ENCODE data around the gene PDE4B. TPM values are rescaled to one million over a fixed set of nuclear protein-coding genes. Genes with fewer than 3 reads are reported as not detected.
A peak's percentile ranks its signal among the peaks of the same experiment; 100 is the strongest.

PDE4B gene
- total RNA-seq, 4 donors from 2014 or later: 0.08 to 6.7 (median 3.4) TPM

DNA sequence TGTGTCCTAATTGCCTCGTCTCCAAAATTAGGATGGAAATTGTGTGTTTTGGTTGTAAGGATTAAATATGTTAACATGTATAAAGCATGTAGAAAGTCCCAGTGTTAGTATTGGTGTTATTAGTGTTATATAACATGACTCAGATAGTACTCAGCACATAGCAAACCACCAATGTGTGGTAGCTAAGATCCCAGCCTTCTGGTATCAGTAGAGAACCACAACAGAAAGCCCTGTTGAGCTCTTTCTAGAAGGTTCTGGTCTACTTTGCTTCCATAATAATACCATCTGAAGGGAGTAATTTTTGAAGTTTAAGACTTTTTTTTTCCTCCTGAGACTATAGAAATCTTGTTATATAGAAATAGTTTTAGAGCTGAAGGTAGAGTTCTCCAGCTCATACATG, 481.9 kb downstream of the PDE4B start:
- H3K36me3 ChIP-seq: no peaks in the 10 kb centered on the region
- no peaks in the 10 kb centered on the region for H3K9me3 ChIP-seq
- H3K4me1 ChIP-seq: peaks cover 14 to 55% (median 33%) of the 10 kb centered on the region in 3 donors
- intact Hi-C loops (cut with DNase I): loop anchor here (10.0 kb wide), 1 partner anchor 50 kb away; no protein-coding TSS in a partner anchor
- no peaks in the 10 kb centered on the region for H3K27me3 ChIP-seq
- no peak for DNase-seq
- peak overlapping the region in 1 of 4 donors; percentile 41 for H3K27ac ChIP-seq
- no peak overlapping the region for H3K4me3 ChIP-seq
- WGBS, 2 donors: 38 to 75% methylated on average over 1 of the region's 1 CpG
- TF ChIP-seq, protein P1, sequence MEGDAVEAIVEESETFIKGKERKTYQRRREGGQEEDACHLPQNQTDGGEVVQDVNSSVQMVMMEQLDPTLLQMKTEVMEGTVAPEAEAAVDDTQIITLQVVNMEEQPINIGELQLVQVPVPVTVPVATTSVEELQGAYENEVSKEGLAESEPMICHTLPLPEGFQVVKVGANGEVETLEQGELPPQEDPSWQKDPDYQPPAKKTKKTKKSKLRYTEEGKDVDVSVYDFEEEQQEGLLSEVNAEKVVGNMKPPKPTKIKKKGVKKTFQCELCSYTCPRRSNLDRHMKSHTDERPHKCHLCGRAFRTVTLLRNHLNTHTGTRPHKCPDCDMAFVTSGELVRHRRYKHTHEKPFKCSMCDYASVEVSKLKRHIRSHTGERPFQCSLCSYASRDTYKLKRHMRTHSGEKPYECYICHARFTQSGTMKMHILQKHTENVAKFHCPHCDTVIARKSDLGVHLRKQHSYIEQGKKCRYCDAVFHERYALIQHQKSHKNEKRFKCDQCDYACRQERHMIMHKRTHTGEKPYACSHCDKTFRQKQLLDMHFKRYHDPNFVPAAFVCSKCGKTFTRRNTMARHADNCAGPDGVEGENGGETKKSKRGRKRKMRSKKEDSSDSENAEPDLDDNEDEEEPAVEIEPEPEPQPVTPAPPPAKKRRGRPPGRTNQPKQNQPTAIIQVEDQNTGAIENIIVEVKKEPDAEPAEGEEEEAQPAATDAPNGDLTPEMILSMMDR (IDR thresholded peaks at IDR 0.05): no peak
- TF ChIP-seq POLR2A (IDR thresholded peaks at IDR 0.05): no peak

DNA sequence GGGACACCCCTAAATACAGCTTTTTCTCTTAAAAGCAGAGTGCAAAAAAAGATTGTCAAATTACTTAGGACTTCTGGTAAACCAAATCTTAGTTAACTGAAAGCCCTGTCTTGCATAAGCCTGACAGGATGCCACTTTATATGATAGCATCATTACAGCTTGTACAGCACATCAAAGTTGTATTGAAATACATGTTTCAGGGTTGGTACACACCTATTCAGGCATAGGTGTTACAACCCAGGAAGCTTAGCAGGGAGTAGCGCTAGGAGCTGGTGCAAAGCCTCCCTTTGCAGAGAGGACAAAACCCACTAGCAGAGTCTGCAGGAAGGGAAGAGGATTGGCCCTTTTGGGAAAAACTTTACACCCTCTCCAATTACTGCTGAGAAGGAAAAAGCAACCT, 482.4 kb downstream of the PDE4B start:
- Histone ChIP-seq H3K36me3 (no peaks in the 10 kb centered on the region), H3K27ac (peak overlapping the region in 2 of 4 donors; percentile 27 to 41), H3K9me3 (no peaks in the 10 kb centered on the region), H3K4me3 (no peak overlapping the region), H3K4me1 (peaks cover 14 to 51% (median 28%) of the 10 kb centered on the region in 3 donors), H3K27me3 (no peaks in the 10 kb centered on the region)
- intact Hi-C loops (cut with DNase I): loop anchor here (10.0 kb wide), 1 partner anchor 50 kb away; no protein-coding TSS in a partner anchor
- 80 to 86% methylated on average over 1 of the region's 1 CpG for WGBS, 2 donors
- DNase-seq: no peak
- no peak for TF ChIP-seq POLR2A (IDR thresholded peaks at IDR 0.05)
- TF ChIP-seq, protein P1 (IDR thresholded peaks at IDR 0.05): no peak

DNA sequence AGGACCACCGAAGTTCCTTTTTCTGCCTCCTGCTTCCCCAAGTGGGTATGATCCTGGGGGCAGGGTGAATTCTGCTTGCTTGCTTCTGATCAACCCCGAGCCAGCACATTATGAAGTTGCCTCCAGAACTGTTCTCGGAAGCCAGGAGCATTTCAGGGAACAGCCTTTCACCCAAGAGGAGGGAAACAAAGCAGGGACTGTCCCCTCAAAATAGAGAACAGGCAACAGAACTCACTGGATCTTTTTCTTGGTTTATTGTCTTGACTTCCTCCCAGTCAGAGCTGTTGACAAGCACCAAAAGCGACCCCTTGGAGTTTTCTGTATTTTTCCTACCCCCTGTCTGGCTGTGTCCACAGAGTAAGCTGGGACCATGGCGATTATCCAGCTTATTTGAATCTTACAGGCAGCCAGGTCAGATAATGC, 482.9 kb downstream of the PDE4B start:
- H3K4me1 ChIP-seq: peaks cover 14 to 45% (median 23%) of the 10 kb centered on the region in 3 donors
- intact Hi-C loops (cut with DNase I): loop anchor here (10.0 kb wide), 1 partner anchor 49 kb away; no protein-coding TSS in a partner anchor

DNA sequence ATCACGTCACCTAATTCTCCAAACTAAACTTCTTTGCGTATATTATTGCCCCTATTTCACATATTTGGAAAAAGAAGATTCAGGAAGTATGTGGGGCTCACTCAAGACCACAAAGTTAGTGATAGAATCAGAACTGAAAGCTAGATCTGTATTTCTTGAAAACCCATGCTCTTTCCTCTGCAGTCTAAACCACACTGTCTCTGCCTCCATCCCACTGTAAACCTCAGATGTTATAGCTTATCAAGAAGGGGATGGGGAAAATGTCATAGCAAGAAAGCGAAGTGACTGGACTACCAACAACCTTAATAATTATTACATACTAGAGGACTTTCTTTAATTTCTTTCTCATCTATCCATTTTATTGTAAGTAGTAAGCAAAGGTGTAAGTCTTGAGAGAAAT, 483.5 kb downstream of the PDE4B start:
- no peaks in the 10 kb centered on the region for H3K9me3 ChIP-seq
- no peak overlapping the region for H3K4me3 ChIP-seq
- H3K27ac ChIP-seq: peak overlapping the region; percentile 27 to 41 (median 32)
- no peaks in the 10 kb centered on the region for H3K36me3 ChIP-seq
- DNase-seq: no peak
- TF ChIP-seq, protein P1 (IDR thresholded peaks at IDR 0.05): no peak
- no peak for TF ChIP-seq POLR2A (IDR thresholded peaks at IDR 0.05)
- 67 to 81% methylated on average over 3 of the region's 3 CpGs for WGBS, 2 donors
- intact Hi-C loops (cut with DNase I): loop anchor here (10.0 kb wide), 1 partner anchor 49 kb away; no protein-coding TSS in a partner anchor
- peaks cover 11 to 41% (median 18%) of the 10 kb centered on the region in 3 donors for H3K4me1 ChIP-seq
- H3K27me3 ChIP-seq: no peaks in the 10 kb centered on the region

More for the DNA sequence above, 482.9 kb downstream of the PDE4B start:
- Histone ChIP-seq H3K36me3 (no peaks in the 10 kb centered on the region), H3K27ac (peak overlapping the region; percentile 27 to 41 (median 32)), H3K4me3 (no peak overlapping the region), H3K9me3 (no peaks in the 10 kb centered on the region), H3K27me3 (no peaks in the 10 kb centered on the region)
- TF ChIP-seq, protein P1 (IDR thresholded peaks at IDR 0.05): no peak
- no peak for TF ChIP-seq POLR2A (IDR thresholded peaks at IDR 0.05)
- DNase-seq: no peak
- 70 to 74% methylated on average over 4 to 5 of the region's 5 CpGs for WGBS, 2 donors

DNA sequence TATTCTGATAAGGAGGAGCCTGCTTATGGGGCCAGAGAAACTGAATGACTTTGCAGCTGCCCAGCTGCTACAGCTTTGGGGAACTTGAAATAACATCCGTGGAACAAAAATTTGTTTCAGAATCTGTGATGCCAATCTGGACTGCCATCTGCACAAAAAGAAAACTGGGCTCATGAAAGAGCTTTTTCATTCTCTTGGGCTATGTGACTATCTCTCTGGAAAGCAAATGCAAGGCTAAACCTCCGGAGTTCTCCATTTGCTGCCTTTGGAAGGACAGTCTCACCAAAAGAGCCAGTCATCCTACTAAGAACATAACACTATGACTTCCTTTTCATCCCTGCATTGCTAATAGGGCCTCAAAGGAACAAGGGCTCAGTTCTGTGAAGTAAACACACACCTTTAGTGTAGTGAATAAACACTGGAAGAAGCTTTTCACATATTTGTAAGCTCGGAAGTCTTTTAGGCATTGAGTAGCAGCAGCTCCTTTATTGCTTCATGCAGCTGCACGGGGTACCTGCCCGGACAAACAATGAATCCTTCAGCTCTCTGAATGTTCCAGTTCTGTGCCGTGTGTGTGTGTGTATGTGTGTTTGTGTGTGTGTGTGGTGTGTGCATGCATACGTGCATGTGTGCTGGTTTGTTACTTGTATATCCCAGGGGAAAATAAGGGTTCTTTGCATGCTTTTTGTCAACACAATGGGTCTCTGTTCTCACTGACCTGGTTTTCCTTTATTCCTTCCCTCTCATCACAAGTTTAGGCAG, 485.7 kb downstream of the PDE4B start:
- Histone ChIP-seq H3K27ac (peak overlapping the region in 1 of 4 donors; percentile 49), H3K4me1 (peaks cover 0 to 41% (median 17%) of the 10 kb centered on the region in 3 donors), H3K9me3 (no peaks in the 10 kb centered on the region), H3K36me3 (no peaks in the 10 kb centered on the region), H3K4me3 (no peak overlapping the region), H3K27me3 (no peaks in the 10 kb centered on the region)
- DNase-seq: no peak
- TF ChIP-seq, protein P1 (IDR thresholded peaks at IDR 0.05): no peak
- no peak for TF ChIP-seq POLR2A (IDR thresholded peaks at IDR 0.05)
- intact Hi-C loops (cut with DNase I): loop anchor here (10.0 kb wide), 1 partner anchor 46 kb away; no protein-coding TSS in a partner anchor
- 27 to 51% methylated on average over 7 of the region's 7 CpGs for WGBS, 2 donors

All from esophagus squamous epithelium (tissue), 5 donors.